Measurements from ENCODE around the gene PAX2. TPM values are rescaled to one million over a fixed set of nuclear protein-coding genes. Genes with fewer than 3 reads are reported as not detected.

PAX2 gene
- total RNA-seq (2022) (0.30 and 0.45 TPM in 2 replicates), Bru-seq, nascent RNA (percentile 8 among the genes with signal in this experiment), BruChase-seq, experiment 1, labeled RNA remaining after a 2-hour chase (percentile 12 among the genes with signal in this experiment), BruChase-seq, experiment 2, labeled RNA remaining after a 6-hour chase (percentile 12 among the genes with signal in this experiment)
- long read RNA-seq, partial matches to known transcripts, result 0 of 3 reads
- long read RNA-seq, other reads (novel, unspliced or antisense), result 3 of 3 reads

DNA sequence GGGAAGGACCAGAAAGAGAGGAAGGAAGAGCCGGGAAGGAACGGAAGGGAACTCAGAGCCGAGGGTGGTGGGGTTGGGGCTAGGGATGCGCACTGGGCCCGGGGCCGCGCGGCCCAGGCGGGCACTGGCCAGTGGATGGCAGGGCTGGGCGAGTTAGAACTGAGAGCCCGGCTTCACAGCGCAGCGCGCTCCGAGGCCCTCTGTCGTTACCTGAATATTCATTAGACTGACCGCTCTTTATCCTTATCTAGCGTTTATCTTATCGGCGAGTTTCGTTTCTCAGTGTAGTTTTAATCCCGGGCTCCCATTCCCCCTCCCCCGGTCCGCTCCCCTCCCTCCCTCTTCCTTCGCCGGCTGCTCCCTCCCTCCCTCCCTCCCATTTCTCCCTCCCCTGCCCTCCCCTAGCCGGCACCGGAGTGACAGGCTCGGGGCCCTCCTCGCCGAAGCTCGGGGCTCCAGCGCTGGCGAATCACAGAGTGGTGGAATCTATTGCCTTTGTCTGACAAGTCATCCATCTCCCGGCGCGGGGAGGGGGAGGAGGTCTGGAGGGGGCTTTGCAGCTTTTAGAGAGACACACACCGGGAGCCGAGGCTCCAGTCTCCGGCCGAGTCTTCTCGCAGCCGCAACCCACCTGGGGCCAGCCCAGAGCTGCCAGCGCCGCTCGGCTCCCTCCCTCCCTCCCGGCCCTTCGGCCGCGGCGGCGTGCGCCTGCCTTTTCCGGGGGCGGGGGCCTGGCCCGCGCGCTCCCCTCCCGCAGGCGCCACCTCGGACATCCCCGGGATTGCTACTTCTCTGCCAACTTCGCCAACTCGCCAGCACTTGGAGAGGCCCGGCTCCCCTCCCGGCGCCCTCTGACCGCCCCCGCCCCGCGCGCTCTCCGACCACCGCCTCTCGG lies at the start of gene PAX2:
TSS of gene PAX2 (plus strand) at position 596 of the 895 bp plus-strand sequence. CDS start 679 bp downstream, outside the sequence.
- Histone ChIP-seq H3K4me1 (peaks cover 21% of the 10 kb centered on the region), H3K27me3 (replicated peaks; ENCODE audit: control insufficient read depth, insufficient read depth, low read length) (peaks cover 8% of the 10 kb centered on the region), H3K9me3 (no peaks in the 10 kb centered on the region), H3K36me3 (ENCODE audit: control insufficient read depth, insufficient read depth, low read length) (no peaks in the 10 kb centered on the region), H3K4me3 (ENCODE audit: low read depth, low read length) (peak within 1 kb of the TSS; percentile 39)
- ChIA-PET CTCF (interaction anchor here (0.6 to 3.9 kb wide), 11 partner anchors 16 to 750 kb away, joined by 3 to 62 read pairs (median 5); partner anchors contain the start of gene HIF1AN), POLR2A (interaction anchor here (1.0 kb wide), 1 partner anchor 182 kb away, joined by 3 read pairs; no protein-coding TSS in a partner anchor)
- no peak within 1 kb of the TSS for H3K27ac Mint-ChIP-seq (ENCODE audit: unreplicated experiment)
- H3K36me3 Mint-ChIP-seq (ENCODE audit: insufficient read depth, unreplicated experiment), result peaks cover under 1% of the 10 kb centered on the region
- peak within 1 kb of the TSS; percentile 75 for H3K4me3 Mint-ChIP-seq (ENCODE audit: unreplicated experiment)
- BruUV-seq (replicated peaks), result no TSS peak
- TF ChIP-seq, protein P1, sequence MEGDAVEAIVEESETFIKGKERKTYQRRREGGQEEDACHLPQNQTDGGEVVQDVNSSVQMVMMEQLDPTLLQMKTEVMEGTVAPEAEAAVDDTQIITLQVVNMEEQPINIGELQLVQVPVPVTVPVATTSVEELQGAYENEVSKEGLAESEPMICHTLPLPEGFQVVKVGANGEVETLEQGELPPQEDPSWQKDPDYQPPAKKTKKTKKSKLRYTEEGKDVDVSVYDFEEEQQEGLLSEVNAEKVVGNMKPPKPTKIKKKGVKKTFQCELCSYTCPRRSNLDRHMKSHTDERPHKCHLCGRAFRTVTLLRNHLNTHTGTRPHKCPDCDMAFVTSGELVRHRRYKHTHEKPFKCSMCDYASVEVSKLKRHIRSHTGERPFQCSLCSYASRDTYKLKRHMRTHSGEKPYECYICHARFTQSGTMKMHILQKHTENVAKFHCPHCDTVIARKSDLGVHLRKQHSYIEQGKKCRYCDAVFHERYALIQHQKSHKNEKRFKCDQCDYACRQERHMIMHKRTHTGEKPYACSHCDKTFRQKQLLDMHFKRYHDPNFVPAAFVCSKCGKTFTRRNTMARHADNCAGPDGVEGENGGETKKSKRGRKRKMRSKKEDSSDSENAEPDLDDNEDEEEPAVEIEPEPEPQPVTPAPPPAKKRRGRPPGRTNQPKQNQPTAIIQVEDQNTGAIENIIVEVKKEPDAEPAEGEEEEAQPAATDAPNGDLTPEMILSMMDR (IDR thresholded peaks at IDR 0.05; ENCODE audit: insufficient read depth in 1 of 2, low read depth in 1 of 2, low read length in 1 of 2, severe bottlenecking in 1 of 2, unreplicated experiment in 1 of 2), result no peak
- H3K9me3 Mint-ChIP-seq (ENCODE audit: unreplicated experiment), result no peaks in the 10 kb centered on the region
- H3K4me1 Mint-ChIP-seq (ENCODE audit: low read depth, unreplicated experiment), result peaks cover 12% of the 10 kb centered on the region
- intact Hi-C loops (cut with micrococcal nuclease; ENCODE audit: unreplicated experiment), result no loop called here
- DNase-seq, result peak in 1 of 2 experiments; percentile 54
- peaks cover 30% of the 10 kb centered on the region for H3K27me3 Mint-ChIP-seq (ENCODE audit: insufficient read depth, unreplicated experiment)

DNA sequence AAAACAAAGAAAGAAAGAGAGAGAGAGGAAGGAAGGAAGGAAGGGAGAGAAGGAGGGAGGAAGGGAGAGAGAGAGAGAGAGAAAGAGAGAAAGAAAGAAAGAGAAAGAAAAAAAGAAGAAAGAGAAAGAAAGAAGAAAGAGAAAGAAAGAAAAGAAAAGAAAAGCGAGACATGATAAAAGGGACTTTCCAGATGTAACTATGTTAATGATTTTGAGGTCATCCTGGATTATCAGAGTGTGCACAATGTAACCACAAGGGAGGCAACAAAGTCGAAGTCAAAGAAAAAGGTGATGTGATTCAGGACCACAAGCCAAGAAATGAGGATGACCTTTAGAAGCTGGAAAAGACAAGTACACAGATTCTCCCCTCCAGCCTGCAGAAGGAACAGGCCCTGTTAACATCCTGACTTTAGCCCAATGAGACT lies 48.9 kb upstream of the PAX2 start:
- Mint-ChIP-seq H3K9me3 (ENCODE audit: unreplicated experiment) (no peaks in the 10 kb centered on the region), H3K27ac (ENCODE audit: unreplicated experiment) (no peak overlapping the region), H3K36me3 (ENCODE audit: insufficient read depth, unreplicated experiment) (no peaks in the 10 kb centered on the region), H3K27me3 (ENCODE audit: insufficient read depth, unreplicated experiment) (peaks cover 11% of the 10 kb centered on the region), H3K4me1 (ENCODE audit: low read depth, unreplicated experiment) (peaks cover 13% of the 10 kb centered on the region), H3K4me3 (ENCODE audit: unreplicated experiment) (no peak overlapping the region)
- H3K4me1 ChIP-seq, result peaks cover 5% of the 10 kb centered on the region; the same call in 1 of the 2 replicates
- H3K27me3 ChIP-seq (replicated peaks; ENCODE audit: control insufficient read depth, insufficient read depth, low read length), result peaks cover 3% of the 10 kb centered on the region
- H3K36me3 ChIP-seq (ENCODE audit: control insufficient read depth, insufficient read depth, low read length), result no peaks in the 10 kb centered on the region
- BruUV-seq (replicated peaks), result no TSS peak
- TF ChIP-seq, protein P1 (IDR thresholded peaks at IDR 0.05; ENCODE audit: insufficient read depth in 1 of 2, low read depth in 1 of 2, low read length in 1 of 2, severe bottlenecking in 1 of 2, unreplicated experiment in 1 of 2), result no peak
- ChIA-PET POLR2A (no interaction called here), CTCF (no interaction called here)
- no peaks in the 10 kb centered on the region for H3K9me3 ChIP-seq
- DNase-seq, result no peak
- intact Hi-C loops (cut with micrococcal nuclease; ENCODE audit: unreplicated experiment), result no loop called here
- H3K4me3 ChIP-seq (ENCODE audit: low read depth, low read length), result no peak overlapping the region

DNA sequence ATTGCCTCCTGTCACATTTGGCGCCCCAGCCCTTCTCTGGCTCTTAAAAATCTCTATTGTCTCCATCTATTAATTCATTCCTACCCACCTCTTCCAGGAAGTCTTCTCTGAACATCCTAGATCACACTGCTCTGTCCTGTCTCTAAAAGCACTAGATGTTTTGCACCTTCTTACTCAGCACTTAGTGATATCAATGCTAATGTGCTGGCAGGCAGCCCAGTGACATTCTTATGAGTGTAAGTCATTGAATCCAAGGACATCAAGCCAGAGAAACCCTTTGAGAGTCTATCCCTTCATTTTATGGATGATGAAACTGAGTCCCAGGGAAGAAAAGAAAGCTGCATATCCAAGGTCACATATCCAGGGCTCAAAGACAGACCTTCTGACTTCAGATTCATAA lies 48.3 kb upstream of the PAX2 start:
- no TSS peak for BruUV-seq (replicated peaks)

More for the DNA sequence above, 48.3 kb upstream of the PAX2 start:
- TF ChIP-seq, protein P1 (IDR thresholded peaks at IDR 0.05; ENCODE audit: insufficient read depth in 1 of 2, low read depth in 1 of 2, low read length in 1 of 2, severe bottlenecking in 1 of 2, unreplicated experiment in 1 of 2), result no peak
- ChIA-PET CTCF (no interaction called here), POLR2A (no interaction called here)
- H3K27ac Mint-ChIP-seq (ENCODE audit: unreplicated experiment), result no peak overlapping the region
- no peaks in the 10 kb centered on the region for H3K36me3 Mint-ChIP-seq (ENCODE audit: insufficient read depth, unreplicated experiment)
- intact Hi-C loops (cut with micrococcal nuclease; ENCODE audit: unreplicated experiment), result no loop called here
- no peak for DNase-seq
- peaks cover 13% of the 10 kb centered on the region for H3K4me1 Mint-ChIP-seq (ENCODE audit: low read depth, unreplicated experiment)
- Histone ChIP-seq H3K27me3 (replicated peaks; ENCODE audit: control insufficient read depth, insufficient read depth, low read length) (peaks cover 2% of the 10 kb centered on the region), H3K36me3 (ENCODE audit: control insufficient read depth, insufficient read depth, low read length) (no peaks in the 10 kb centered on the region), H3K4me3 (ENCODE audit: low read depth, low read length) (no peak overlapping the region), H3K4me1 (peaks cover 5% of the 10 kb centered on the region; the same call in 1 of the 2 replicates), H3K9me3 (no peaks in the 10 kb centered on the region)
- peaks cover 11% of the 10 kb centered on the region for H3K27me3 Mint-ChIP-seq (ENCODE audit: insufficient read depth, unreplicated experiment)
- no peak overlapping the region for H3K4me3 Mint-ChIP-seq (ENCODE audit: unreplicated experiment)
- no peaks in the 10 kb centered on the region for H3K9me3 Mint-ChIP-seq (ENCODE audit: unreplicated experiment)

Measured in Caco-2 (cell line).